GM18517 (cell line): ENCODE data around the gene TMEM208.

Source experiments
- ATAC-seq: cut with Tn5 transposase; IDR thresholded peaks from one replicate; pipeline ENCODE4 v1.9.1; 2021; ENCODE audit warnings: mild to moderate bottlenecking, moderate library complexity; ENCODE audit not compliant: unreplicated experiment

TMEM208 gene

DNA sequence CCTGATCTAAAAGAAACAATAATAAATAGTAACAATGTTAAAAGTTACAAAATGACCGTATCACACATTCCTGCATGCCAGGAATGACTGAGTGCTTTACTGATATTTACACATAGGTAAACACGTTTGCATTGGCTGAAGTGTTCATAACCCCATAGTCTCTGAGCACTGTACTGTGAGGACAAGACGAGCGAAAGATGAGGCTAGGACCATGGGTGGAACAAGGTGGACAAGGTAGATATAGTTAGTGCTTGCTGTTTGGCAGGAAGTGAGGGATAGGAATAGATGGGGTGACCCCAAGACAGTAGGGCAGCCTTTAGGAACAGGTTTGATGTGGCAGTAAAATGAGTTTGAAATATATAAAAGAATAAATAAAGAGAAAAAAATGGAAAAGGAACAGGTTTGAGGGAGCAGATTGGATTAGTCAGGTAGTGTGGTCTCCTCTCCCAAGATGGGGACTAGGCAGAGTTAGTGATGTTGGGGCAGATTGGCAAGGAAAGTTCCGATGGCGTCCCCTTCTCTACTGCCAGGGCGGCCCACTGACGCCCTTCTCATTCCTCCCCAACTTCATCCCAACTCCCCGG lies 35.4 kb upstream of the TMEM208 start:
- peak; percentile 3 for ATAC-seq

DNA sequence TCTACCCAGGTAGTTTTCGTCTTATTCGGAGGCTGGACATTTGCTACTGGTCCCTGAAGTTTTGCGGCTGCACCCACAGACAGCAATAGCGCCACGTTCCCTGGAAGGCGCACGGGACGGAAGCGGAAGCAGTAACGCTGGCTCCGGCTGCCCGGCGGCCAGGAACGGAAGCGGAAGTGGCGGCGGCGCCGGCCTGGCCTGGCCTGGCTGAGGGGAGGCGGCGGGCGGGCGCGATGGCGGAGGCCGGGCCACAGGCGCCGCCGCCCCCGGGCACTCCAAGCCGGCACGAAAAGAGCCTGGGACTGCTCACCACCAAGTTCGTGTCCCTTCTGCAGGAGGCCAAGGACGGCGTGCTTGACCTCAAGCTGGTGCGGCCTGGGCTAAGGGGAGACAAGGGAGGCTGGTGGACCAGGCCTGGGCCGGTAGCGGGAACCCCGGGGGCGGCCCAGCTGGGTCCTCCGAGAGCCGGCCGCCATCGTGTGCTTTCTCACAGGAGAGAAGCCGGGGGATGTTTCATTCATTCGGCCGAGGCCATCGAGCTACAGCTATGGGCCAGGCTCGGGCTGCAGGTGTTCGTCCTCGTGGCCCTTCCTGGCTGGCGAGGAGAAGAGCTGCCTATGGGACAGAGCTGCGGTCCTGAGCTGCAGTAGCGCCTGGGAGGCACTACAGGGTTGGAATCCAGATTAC lies 34.8 kb upstream of the TMEM208 start, which contains the start of gene E2F4:
E2F4 (plus strand) TSS at position 161 of the 687 bp plus-strand sequence; CDS start at position 234, 73 bp downstream.
- peak; percentile 64 for ATAC-seq

DNA sequence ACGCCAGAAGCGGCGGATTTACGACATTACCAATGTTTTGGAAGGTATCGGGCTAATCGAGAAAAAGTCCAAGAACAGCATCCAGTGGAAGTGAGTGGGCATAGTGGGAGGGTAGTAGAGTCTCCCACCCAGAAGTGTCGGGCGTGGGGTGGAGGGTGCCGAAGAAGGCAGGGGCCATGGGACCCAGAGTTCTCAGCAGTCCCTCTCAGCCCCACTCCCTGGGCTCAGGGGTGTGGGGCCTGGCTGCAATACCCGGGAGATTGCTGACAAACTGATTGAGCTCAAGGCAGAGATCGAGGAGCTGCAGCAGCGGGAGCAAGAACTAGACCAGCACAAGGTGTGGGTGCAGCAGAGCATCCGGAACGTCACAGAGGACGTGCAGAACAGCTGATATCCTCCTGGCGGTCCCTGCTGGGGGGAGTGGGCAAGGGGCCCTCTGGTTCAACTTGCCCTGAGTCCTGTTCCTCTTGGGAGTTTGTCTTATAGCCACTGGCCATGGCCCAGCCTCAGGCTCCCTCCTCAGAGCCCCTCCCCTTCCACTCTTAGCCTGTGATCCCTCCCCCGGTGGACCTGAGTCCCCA lies 34.1 kb upstream of the TMEM208 start:
- ATAC-seq, result no peak

DNA sequence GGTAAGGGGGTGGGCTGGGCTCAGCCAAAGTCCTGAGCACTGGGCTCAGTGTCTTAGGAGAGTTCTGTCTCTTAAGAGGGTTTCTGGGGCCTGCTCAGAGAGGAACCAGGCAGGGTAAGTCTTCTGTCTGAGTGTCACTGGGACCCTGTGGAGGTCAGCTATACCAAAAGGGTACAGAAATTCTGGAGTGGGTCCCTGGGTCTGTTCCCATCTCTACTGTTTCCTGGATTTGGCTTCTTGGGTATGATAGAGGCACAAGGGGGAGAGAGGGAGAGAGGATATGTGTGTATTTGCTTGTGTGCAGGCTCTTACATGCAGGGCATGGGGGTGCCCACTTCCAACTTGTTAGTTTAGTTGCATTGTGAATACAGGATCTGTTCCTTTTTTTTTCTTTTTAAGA lies 33.4 kb upstream of the TMEM208 start:
- ATAC-seq, result no peak

DNA sequence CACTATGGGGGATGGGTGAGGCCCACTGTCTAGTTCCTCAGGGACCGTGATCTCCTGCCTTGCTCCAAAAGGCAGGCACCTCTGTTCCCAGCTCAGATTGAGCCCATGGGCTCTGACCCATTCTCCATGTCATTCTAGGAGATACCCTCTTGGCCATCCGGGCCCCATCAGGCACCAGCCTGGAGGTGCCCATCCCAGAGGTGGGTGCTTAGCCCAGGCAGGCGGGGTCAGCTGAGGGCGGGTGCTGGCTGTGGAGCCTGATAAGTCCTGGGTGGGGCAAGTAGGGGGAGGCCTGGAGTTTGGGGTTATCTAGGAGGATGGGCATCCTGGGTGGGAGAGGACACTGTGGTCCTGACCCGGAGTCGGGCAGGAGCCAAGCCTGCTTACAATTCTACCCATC lies 32.7 kb upstream of the TMEM208 start:
- no peak for ATAC-seq

DNA sequence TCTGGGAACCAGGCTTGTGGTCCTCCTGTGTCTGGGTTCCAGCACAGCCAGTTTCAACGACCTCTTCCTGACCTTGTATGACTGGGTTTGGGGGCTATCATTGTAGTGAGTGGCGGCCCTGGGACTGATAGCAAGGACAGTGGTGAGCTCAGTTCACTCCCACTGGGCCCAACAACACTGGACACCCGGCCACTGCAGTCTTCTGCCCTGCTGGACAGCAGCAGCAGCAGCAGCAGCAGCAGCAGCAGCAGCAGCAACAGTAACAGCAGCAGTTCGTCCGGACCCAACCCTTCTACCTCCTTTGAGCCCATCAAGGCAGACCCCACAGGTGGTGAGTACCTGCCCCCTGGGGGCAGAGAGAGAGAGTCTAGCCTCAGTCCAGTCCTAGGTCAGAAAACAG lies 31.3 kb upstream of the TMEM208 start:
- no peak for ATAC-seq

DNA sequence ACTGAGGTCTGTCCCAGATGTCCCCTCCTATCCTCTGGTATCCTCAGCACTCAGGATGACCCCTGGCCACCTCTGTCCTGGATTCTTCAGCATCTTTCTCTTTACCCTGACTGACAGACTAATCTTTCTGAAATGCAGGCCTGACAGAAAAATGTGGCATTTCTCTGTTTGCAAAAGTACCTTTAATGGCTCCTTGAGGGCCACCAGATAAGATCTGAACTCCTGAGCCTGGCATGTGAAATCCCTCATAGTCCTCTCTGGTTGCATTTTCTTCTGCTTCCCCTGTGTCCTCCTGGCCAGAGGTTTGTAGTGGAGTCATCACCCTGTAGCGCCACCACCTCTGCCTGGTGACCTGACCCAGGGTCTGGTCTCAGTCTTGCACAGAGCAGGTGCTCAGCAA lies 30.0 kb upstream of the TMEM208 start:
- ATAC-seq, result no peak

DNA sequence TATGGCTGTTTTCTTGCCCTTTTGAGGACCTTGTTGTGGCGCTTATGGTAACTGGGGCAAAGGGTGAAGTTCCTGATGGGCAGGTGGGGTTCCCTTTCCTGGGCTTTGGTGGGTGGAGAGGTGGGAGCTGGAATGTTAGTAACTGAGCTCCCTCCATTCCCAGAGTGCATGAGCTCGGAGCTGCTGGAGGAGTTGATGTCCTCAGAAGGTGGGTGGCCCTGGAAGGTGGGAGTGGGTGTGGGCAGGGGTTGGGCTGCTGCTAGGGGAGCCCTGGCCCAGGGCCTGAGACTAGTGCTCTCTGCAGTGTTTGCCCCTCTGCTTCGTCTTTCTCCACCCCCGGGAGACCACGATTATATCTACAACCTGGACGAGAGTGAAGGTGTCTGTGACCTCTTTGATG lies 29.2 kb upstream of the TMEM208 start:
- ATAC-seq, result no peak

DNA sequence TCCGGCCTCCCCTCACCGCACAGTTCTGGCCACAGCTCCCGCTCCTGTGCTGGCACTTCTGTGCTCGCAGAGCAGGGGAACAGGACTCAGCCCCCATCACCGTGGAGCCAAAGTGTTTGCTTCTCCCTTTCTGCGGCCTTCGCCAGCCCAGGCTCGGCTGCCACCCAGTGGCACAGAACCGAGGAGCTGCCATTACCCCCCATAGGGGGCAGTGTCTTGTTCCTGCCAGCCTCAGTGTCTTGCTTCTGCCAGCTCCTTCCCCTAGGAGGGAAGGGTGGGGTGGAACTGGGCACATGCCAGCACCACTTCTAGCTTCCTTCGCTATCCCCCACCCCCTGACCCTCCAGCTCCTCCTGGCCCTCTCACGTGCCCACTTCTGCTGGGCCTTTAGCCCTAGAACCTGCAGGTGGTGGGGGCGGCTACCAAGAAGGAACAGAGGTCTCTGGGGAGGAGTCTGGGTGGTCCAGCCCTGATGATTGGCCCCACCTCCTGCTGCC lies 28.6 kb upstream of the TMEM208 start:
- no peak for ATAC-seq

DNA sequence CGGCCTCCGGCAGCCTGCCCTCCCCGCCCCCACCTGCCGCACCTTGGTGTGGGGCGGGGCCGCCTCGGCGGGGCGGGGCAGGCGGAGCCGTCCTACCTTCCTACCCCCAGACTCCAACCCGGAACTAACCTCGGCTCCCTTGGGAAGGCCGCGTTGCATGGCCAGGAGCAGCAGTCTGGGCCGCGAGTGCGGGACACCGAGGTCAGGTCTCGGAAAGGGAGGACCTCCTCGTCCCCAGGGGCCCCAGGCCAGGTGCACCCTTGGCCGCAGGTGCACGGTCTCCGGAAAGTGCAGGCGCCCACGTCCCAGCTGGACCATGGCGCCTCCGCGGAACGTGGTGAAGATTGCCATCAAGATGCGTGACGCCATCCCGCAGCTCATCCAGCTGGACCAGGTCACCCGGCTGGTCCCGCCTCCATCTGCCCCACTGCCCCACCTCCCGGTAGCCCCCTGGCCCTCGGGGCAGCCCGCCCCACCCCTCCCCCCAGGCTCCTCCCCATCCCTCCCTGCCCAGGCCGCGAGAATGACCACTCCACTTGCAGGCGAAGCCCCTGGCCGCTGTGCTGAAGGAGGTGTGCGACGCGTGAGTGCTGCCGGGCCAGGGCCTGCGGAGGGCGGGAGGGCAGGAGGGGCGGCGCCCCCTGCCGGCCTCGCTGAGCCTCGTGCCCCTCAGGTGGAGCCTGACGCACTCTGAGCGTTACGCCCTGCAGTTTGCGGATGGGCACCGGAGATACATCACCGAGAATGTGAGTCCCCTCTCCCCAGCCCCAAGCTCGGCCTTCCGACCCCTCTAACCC lies 27.7 kb upstream of the TMEM208 start, which contains the start of gene ELMO3:
ELMO3 (plus strand) TSS at position 121 of the 797 bp plus-strand sequence; CDS start at position 317, 196 bp downstream.
- no peak for ATAC-seq

DNA sequence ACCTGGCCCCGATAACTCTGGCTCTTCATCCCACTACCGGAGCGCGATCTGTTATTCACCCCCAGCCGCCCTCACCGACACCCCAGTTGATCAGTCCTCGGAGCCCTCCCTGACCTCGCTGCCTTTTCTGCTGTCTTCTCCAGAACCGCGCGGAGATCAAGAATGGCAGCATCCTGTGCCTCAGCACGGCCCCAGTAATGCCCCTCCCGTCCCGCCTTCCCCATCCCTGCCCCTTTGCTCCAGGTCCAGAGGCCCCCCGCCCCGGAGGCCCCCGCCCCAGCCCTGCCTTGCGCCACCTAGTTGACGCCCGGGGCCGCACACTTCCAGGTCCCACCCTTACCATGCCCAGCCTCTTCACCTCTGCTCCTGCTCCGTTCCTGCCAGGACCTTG lies 27.1 kb upstream of the TMEM208 start:
- no peak for ATAC-seq

DNA sequence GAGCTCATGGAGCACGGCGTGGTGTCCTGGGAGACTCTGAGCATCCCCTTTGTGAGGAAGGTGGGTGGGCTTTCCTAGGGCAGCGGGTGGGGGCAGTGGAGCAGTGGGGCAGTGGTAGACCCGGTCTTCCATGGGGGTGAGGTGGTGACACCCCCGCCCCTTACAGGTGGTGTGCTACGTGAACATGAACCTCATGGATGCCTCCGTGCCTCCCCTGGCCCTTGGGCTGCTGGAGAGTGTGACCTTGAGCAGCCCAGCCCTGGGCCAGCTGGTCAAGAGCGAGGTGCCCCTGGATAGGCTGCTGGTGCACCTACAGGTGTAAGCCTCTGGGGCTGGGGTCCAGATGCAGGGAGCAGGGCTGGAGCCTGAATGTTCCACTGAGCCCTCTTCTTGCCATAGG lies 26.4 kb upstream of the TMEM208 start:
- ATAC-seq, result no peak

DNA sequence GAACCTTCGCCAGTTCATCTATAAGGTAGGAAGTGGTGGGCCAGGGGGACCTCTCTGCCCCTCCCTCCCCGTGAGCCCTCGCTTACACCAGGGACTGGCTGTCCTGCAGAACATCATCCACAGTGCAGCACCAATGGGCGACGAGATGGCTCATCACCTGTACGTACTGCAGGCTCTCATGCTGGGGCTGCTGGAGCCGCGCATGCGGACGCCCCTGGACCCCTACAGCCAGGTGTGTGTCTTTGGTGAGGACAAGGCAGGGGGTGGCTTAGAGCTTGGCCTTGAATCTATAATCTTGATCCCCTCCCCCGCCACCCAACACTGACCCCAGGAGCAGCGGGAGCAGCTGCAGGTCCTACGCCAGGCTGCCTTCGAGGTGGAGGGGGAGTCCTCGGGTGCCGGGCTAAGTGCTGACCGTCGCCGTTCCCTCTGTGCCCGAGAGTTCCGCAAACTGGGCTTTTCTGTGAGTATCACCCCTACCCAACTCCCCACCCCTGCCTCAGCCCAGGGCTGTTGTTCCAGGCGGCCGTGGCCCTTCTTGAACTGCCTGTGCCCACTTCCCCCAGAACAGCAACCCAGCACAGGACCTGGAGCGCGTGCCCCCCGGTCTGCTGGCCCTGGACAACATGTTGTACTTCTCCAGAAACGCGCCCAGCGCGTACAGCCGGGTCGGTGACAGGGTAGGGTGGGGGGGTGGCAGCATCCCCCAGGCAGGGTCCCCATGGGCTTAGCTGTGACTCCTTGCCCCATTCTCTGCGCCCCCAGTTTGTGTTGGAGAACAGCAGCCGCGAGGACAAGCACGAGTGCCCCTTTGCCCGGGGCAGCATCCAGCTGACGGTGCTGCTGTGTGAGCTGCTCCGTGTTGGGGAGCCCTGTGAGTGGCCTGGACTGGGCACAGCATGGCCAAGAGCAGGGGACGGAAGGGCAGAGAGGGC lies 25.3 kb upstream of the TMEM208 start:
- no peak for ATAC-seq

DNA sequence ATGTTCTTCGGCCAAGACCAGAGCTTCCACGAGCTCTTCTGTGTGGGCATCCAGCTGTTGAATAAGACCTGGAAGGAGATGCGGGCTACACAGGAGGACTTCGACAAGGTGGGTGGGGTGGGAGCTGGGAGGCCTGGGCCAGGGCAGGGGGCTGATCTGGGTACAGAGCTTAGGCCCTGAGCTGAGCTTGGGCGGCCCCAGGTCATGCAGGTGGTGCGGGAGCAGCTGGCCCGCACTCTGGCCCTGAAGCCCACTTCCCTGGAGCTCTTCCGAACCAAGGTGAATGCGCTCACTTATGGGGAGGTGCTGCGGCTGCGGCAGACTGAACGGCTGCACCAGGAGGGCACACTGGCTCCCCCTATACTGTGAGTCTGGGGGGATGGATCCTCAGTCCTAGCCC lies 24.5 kb upstream of the TMEM208 start:
- no peak for ATAC-seq

DNA sequence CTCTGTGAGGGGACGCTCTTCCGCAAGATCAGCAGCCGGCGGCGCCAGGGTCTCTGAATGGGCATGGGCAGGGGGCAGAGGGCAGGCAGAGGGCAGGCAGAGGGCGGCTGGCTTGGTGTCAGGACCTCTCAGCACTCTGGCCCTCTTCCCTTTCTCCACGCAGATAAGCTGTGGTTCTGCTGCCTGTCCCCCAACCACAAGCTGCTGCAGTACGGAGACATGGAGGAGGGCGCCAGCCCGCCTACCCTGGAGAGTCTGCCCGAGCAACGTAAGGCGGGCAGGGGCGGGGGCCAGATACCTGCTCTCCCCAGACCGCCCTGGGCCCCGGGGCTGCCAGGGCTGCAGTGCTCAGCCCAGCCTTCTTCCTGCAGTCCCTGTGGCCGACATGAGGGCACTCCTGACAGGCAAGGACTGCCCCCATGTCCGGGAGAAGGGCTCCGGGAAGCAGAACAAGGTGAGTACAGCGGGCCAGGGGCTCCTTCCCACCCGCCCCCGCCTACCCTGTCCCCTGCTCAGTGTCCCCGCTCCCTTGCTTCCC lies 23.9 kb upstream of the TMEM208 start:
- no peak for ATAC-seq

DNA sequence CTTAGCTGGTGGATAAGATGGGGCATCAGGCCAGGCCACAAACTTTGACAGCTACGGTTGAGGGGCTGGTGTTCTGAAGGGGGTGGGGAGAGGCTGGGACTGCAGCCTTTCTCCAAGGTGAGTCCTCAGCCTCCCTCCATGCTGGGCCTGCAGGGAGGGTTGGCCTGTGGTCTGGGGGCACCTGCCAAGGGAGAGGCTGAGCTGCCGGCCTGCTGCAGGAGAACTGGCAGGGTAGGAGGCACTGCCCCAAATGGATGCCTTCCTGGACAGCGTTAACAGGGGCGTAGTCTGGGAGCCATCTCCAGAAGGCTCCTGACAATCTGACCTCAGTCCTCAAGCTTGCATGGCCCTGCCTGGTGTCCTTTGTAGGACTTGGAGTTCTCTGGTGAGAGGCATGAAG lies 22.9 kb upstream of the TMEM208 start:
- ATAC-seq, result no peak

DNA sequence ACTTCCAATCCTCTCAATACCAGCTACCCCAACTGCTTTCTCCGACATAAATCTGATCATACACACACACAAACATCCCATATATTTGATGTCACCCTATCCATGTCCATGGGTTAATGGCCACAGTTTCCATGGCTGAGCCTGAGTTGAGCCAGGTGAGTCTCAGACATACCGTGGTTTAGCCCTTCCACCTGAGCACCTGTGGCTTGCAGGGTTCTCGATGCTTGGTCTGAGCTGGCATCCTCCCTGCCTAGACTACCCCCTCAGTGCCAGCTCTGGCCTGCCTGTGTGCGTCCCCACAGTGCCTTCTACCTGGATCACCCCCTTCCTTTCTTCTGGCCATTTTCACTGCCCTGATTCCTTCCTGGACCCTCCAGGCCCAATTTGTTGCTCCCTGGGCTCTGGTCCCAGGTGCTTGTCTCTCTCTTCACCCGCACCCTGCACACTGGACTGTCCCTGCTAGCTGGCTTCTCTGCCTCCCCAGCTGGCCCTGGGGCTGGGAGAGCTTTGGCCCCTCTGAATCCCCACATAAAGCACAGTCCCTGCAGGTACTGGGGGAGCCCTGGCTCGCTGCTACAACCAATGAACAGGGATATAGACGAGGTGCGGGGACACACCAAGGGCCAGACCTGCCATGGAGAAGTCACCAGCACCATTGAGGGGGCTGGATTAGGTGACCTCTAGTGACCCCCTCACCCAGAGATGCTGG lies 20.6 kb upstream of the TMEM208 start:
- ATAC-seq, result no peak

DNA sequence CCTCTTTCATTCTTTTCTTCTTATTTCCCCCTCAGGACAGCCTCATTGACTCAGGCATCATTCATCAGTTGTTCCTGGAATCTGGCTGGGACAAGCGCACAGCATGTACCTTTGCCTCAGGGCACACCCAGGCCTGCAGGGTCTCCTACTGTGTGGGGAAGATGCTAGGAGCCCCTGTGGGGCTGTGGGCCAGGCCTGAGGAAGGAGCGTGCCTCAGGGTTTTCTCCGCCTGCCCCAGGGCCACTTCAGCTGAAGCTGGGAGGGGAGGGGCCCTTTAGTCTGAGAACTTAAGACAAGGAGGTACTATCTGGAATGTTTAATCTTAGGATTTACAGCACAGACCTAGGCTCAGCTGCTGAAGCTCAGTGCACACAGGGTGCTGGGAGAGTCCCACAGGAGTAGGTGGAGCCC lies 20.1 kb upstream of the TMEM208 start:
- ATAC-seq, result no peak
